ENCODE results near the gene PIK3C3.

PIK3C3 gene

GRCh38 chr18:41954827-41955613 is at the start of gene PIK3C3:
TSS of gene PIK3C3 (plus strand) at chr18:41955234. CDS start at chr18:41955292, 58 bp downstream.
- peak; percentile 95 for DNase-seq (ENCODE audit: low read depth)

- no peak for DNase-seq (ENCODE audit: low read depth)
These were observed 49.1 kb upstream of the PIK3C3 start for GRCh38 chr18:41905786-41906527.

DNA sequence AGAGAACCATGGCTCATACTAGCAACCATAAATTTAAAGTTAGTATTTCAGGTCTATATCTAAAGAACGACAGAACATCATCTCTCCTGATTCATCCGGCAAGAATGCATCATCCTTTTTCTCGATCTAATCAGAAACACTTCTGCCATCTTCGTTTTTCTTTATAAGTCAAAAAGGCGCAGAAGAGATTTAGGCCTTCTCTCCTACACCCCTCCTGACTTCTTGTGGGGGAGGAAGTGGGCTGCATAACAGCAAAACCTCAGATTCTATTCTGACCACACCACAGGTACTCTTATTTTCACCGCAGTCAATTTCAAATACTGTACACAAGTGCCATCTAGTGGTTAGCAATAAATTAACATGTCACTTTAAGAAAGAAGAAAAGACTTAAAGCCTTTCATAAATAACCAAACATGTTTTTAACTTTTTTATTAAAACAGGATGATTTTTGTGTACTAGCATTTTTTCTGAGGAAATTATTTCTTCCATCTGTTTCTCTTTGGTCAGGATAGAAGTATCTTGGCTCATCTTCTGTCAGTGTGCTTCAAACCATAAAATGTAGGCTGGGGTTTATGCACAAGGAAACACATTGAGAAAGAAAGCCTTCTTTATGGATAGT is 48.4 kb upstream of the PIK3C3 start:
- no peak for DNase-seq (ENCODE audit: low read depth)

DNA sequence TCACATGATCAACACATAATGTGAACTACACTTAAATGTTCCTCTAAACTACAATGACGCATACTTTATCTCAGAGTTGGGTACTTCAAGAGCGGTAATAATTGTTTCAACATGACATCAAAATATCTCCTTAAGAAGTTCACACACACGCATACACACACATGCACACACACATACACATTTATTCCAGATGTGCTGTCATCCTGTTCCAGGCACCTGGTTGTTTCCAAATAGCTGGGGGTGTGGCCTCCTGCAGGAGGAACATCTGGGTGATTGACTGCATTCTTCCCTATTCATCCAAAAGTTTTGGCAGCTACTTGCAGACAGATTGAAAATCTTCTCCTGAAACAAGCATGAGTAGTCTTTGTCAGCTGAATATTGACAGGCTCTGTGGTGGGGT is 37.9 kb upstream of the PIK3C3 start:
- no peak for DNase-seq (ENCODE audit: low read depth)

- DNase-seq (ENCODE audit: low read depth) = no peak
These were observed 33.3 kb upstream of the PIK3C3 start for GRCh38 chr18:41921770-41922169.

DNA sequence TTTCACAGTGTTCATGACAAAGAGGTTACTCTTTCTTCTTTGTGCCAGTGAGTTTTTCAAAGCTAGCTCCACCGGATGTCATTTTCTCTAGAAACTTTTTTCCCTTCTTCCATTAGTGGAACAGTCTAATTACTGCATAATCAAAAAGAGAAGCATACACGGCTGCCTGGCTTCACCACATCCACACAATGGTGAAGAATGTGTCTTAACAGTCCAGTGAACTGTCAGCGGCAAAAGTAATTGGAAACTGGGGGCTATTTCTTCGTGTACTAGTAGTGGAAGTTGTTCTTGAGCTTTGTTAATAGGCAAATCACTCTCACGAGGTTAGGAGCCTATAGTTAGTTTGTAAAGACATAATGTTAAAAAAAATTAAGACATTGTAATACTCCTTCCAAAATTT is 32.9 kb upstream of the PIK3C3 start:
- no peak for DNase-seq (ENCODE audit: low read depth)

GRCh38 chr18:41922841-41923240 is 32.2 kb upstream of the PIK3C3 start:
- no peak for DNase-seq (ENCODE audit: low read depth)

DNA sequence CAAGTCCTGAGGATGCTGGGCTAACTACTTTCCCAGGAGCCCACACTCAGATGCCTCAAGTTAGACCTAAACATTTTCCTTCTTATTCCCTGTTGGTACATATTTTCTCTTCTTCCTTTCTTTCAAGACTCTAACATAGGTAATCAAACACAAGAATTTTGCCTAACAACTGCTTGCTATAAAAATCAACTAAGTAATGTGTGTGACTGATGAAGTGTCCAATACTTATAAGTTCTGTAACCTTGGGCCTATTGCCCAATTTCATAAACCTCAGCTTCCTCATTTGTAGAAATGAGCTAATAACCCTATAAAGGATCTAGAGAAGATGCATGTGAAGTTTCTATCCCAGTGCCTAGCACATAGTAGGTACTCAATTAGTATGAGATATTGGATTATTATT is 31.6 kb upstream of the PIK3C3 start:
- no peak for DNase-seq (ENCODE audit: low read depth)

- DNase-seq (ENCODE audit: low read depth) = no peak
These were observed 26.5 kb upstream of the PIK3C3 start for GRCh38 chr18:41928581-41928980.

DNA sequence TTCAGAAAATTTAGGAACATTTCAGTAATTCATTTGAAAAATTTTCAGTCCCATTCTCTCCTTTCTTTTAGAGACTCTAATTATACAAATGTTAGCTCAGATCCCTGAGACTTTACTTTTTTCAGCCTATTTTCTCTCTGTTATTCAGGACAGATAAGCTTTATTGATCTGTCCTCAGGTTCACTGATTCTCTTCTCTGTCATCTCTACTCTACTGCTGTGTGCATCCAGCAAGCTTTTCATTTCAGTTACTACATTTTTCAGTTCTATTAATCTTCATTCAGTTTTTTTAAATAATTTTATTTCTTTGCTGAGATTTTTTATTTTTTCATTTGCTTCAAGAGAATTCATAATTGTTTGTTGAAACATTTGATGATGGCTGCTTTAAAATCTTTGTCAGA is 22.1 kb upstream of the PIK3C3 start:
- no peak for DNase-seq (ENCODE audit: low read depth)

GRCh38 chr18:41933778-41934177 is 21.3 kb upstream of the PIK3C3 start:
- DNase-seq (ENCODE audit: low read depth) = no peak

DNA sequence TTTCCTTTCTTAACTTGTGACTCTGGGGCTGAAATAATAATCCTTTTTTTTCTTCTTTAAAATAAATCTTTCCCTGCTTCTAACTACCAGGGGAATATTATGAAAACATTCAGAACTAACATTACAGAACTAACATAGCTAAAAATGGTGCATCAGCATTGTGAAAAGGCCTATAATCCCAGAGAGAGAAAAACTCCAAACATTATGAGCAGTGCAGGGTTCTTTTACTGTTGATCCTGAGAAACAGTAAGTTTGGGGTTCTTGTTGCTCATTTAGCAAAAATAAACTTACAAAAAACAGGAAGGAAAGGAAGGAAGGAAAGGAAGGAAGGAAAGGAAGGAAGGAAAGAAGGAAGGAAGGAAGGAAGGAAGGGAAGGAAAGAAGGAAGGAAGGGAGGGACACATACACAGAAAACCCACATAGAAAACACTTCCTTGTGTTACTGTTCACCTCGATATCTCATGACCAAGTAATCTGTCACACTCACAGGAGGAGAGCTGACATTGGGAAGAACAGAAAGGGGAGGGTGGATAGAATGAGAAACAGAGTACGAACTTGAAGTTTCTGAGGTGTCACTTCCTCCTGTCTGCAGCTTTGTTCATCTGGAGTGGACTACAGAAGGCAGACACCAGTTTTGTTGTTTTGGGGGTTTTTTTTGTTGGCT is 18.4 kb upstream of the PIK3C3 start:
- no peak for DNase-seq (ENCODE audit: low read depth)

DNA sequence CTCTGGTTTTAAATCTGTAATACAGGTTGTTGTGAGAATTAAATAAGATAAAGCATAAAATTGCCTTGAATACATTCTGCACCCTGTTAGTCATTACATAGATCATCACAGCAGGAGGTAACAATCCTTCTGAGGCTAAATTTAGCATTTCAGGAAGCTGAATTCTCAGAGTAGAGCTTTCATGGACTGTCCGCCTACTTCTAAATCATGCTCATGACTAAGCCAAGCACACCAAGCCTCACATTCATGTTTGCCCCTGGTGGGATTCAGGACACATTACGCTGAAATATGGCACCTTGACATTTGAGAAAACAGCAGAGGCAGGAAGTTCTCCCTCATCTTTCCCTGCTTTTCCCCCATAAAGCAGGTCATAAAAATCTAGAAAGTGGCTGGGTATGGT is 16.6 kb upstream of the PIK3C3 start:
- no peak for DNase-seq (ENCODE audit: low read depth)

GRCh38 chr18:41939326-41939725 is 15.7 kb upstream of the PIK3C3 start:
- DNase-seq (ENCODE audit: low read depth) = no peak

- no peak for DNase-seq (ENCODE audit: low read depth)
These were observed 14.4 kb upstream of the PIK3C3 start for GRCh38 chr18:41940506-41941215.

- no peak for DNase-seq (ENCODE audit: low read depth)
These were observed 12.8 kb upstream of the PIK3C3 start for GRCh38 chr18:41942254-41942653.

GRCh38 chr18:41948544-41949110 is 6.4 kb upstream of the PIK3C3 start:
- DNase-seq (ENCODE audit: low read depth) = no peak

DNA sequence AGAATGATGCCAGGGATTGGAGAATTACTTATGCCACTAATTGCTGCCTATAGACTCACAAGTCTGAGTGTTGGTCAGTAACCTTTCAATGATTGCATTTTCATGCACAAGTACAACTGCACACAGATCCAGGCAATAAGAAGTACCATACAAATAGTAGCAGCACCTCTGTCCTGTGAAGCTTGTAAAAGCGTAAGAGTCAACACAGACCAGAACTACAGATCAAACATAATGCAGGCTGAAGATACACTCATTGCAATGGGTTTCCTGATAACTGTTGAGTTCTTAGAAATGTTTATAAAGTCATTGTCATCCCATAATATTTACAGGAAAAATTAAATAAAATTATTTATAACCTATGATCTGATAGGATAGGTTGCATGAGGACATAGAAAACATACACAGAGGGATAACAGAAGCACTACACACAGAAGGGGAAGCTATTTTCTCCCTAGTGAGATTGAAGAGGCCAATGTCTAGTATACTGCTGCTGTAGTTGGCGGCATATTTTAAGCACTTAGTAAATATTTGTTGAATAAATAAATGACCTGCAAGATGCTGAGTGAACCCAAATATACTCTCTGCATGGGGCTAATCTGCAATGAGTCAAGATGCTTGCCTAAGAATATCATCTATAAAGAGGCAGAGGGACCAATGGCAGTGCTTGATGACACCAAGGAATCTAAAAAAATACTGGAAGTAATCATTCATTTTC is 5.7 kb upstream of the PIK3C3 start:
- DNase-seq (ENCODE audit: low read depth) = no peak

DNA sequence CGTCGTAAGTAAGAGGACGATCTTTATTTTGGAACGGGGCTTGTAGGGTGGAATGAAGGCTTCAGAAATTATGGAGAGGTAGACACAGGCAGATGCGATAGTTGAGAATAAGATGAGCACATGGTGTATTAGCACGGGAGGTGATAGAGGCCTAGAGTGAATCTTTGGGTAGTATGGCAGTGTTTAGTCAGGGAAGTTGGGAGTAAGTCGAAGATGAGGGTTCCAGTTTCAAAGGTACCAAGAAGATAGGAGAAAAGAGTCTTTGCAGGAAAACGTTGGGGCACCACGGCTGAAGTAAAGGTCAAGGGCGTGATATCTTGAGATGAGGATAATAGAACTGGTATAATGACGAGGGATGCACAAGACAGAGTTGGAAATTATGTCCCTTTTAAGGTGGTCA is 654 bp downstream of the PIK3C3 start:
- DNase-seq (ENCODE audit: low read depth) = no peak

DNA sequence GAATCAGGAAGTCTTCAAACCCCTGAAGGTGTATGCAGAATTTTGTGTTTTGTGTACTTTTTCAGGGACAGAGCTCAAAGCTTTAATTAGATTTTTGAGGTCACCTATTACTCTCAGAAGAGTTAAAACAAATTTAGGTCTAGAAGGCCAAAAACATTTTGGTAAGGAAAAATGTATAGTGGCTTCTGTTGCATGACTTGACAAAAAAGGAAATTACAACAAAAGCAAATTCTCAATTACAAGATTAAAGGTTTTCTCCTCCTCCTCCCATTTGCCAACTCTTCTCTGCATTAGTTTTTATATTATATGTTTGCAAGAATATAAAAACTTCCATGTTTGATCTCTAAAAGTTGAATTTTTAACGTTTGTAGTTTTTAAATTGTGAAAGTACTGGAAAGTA is 4.0 kb downstream of the PIK3C3 start:
- no peak for DNase-seq (ENCODE audit: low read depth)

Data from activated T-helper 9 cell treated with anti-CD3 and anti-CD28 coated beads, Interleukin-2, amount 50 U/mL, for 16 hours (primary cell).